Lung (tissue), 12 donors: ENCODE results near the gene SH2D3A. TPM values are rescaled to one million over a fixed set of nuclear protein-coding genes. Genes with fewer than 3 reads are reported as not detected.

Experiments used
- ATAC-seq: fragments of 200-7000 bp; cut with Tn5 transposase; one replicate; pipeline ENCODE4 v1.9.1; 2020; ENCODE audit warnings: moderate number of reproducible peaks; ENCODE audit not compliant: insufficient read depth, low FRiP score
- DNase-seq, 3 donors: peaks; one replicate each; pipeline ENCODE4 v3.0.0-alpha.2; 2013 to 2017
- H3K27ac ChIP-seq, 2 donors: one replicate each; pipeline ENCODE4 v1.5.1; 2013; ENCODE audit warnings: mild to moderate bottlenecking in 2 of 2, moderate library complexity in 2 of 2, control low read depth in 1 of 2, inconsistent platforms in 1 of 2, low read depth in 1 of 2, low read length in 1 of 2
- H3K27me3 ChIP-seq, 3 donors: one replicate each; pipeline ENCODE4 v1.5.1; 2013; ENCODE audit warnings: low read length in 2 of 3; ENCODE audit not compliant: control insufficient read depth in 3 of 3, insufficient read depth in 3 of 3
- H3K36me3 ChIP-seq, 4 donors: one replicate each; pipeline ENCODE4 v1.5.1; 2013; ENCODE audit warnings: low read length in 4 of 4, mild to moderate bottlenecking in 1 of 4, moderate library complexity in 1 of 4; ENCODE audit not compliant: control insufficient read depth in 4 of 4, insufficient read depth in 4 of 4
- H3K4me1 ChIP-seq, 5 donors: one replicate each; pipeline ENCODE4 v1.5.1; 2013; ENCODE audit warnings: low read length in 5 of 5, mild to moderate bottlenecking in 2 of 5, moderate library complexity in 1 of 5; ENCODE audit not compliant: control insufficient read depth in 5 of 5, insufficient read depth in 5 of 5
- H3K4me3 ChIP-seq: one replicate; pipeline ENCODE4 v1.5.1; 2013; ENCODE audit warnings: mild to moderate bottlenecking, control low read depth, moderate library complexity
- H3K9ac ChIP-seq, 2 donors: one replicate each; pipeline ENCODE4 v1.5.1; 2013; ENCODE audit warnings: low read length in 2 of 2, control low read depth in 1 of 2; ENCODE audit not compliant: insufficient read depth in 1 of 2
- H3K9me3 ChIP-seq, 4 donors: one replicate each; pipeline ENCODE4 v1.5.1; 2013; ENCODE audit warnings: low read length in 3 of 4, mild to moderate bottlenecking in 1 of 4, moderate library complexity in 1 of 4; ENCODE audit not compliant: control insufficient read depth in 4 of 4, insufficient read depth in 3 of 4
- CTCF ChIP-seq: IDR thresholded peaks from 2 replicates; pipeline ENCODE4 v1.5.1; 2012; ENCODE audit warnings: mild to moderate bottlenecking; ENCODE audit errors: control extremely low read depth, extremely low read depth
- WGBS, 2 donors: extraction: QIAGEN DNeasy Blood & Tissue Kit; methylation state at CpG; one replicate each; pipeline ENCODE4 v1.1.7; 2013; 5-methylcytosine and 5-hydroxymethylcytosine counted together
- polyA plus RNA-seq, 2 donors: library from polyadenylated mRNA; stranded (reverse); fragments of 200-250 nt; gene quantifications; one replicate each; pipeline ENCODE4 v1.2.1, GENCODE V29; 2013
- total RNA-seq, 2 donors: library from RNA; depleted of rRNA in 1 of 2; stranded (reverse); fragments of >200 nt in 1 of 2; gene quantifications; one replicate each; pipeline ENCODE4 v1.2.1, GENCODE V29; 2014 to 2021
- donor health status: control.
- donor health status: control.
- donor health status: Bipolar disorder and iron deficiency.
- donor health status: healthy.
- donor health status: DM: yes; HTN: yes; CAD: no.

Gene SH2D3A
- total and polyA plus RNA-seq, 4 donors = 16.6 to 30.6 (median 22.7) TPM

- Histone ChIP-seq H3K27me3 (no peaks in the 10 kb centered on the region), H3K4me1 (peaks cover 0 to 8% (median 0%) of the 10 kb centered on the region in 5 donors), H3K36me3 (peaks cover 0 to 6% (median 2%) of the 10 kb centered on the region in 4 donors), H3K27ac (no peak overlapping the region), H3K9ac (no peak overlapping the region), H3K9me3 (peaks cover 0 to 2% (median 0%) of the 10 kb centered on the region in 4 donors), H3K4me3 (no peak overlapping the region)
- 77 to 81% methylated on average over 10 of the region's 10 CpGs for WGBS, 2 donors
- ATAC-seq (no peak), DNase-seq (no peak)
- TF ChIP-seq CTCF = no peak
Measured at GRCh38 chr19:6717036-6717435, 50.2 kb downstream of the SH2D3A start.

- H3K27me3 ChIP-seq = peaks cover 0 to 3% (median 2%) of the 10 kb centered on the region in 3 donors
- H3K27ac ChIP-seq = no peak overlapping the region
- DNase-seq (no peak), ATAC-seq (no peak)
- peaks cover 0 to 6% (median 2%) of the 10 kb centered on the region in 4 donors for H3K36me3 ChIP-seq
- H3K9me3 ChIP-seq = peaks cover 0 to 2% (median 0%) of the 10 kb centered on the region in 4 donors
- WGBS, 2 donors = 67 to 74% methylated on average over 6 of the region's 6 CpGs
- H3K4me3 ChIP-seq = no peak overlapping the region
- H3K9ac ChIP-seq = no peak overlapping the region
- no peak for TF ChIP-seq CTCF
- H3K4me1 ChIP-seq = peaks cover 0 to 7% (median 0%) of the 10 kb centered on the region in 5 donors
Measured at GRCh38 chr19:6716610-6716970, 50.6 kb downstream of the SH2D3A start.

- no peak for ATAC-seq
- 85 to 94% methylated on average over 11 of the region's 11 CpGs for WGBS, 2 donors
- peaks cover 0 to 6% (median 3%) of the 10 kb centered on the region in 4 donors for H3K36me3 ChIP-seq
- peaks cover 0 to 6% (median 0%) of the 10 kb centered on the region in 5 donors for H3K4me1 ChIP-seq
- no peak overlapping the region for H3K27ac ChIP-seq
- DNase-seq = no peak
- H3K4me3 ChIP-seq = no peak overlapping the region
- peaks cover 0 to 19% (median 12%) of the 10 kb centered on the region in 3 donors for H3K27me3 ChIP-seq
- TF ChIP-seq CTCF = no peak
- peaks cover 0 to 2% (median 0%) of the 10 kb centered on the region in 4 donors for H3K9me3 ChIP-seq
- no peak overlapping the region for H3K9ac ChIP-seq
Measured at GRCh38 chr19:6714749-6715555, 52.3 kb downstream of the SH2D3A start.
